DMS114 treated with DMSO at 0.1 percent for 48 hours (cell line): Measurements from ENCODE around the gene HCN3.
"Not testable (repeated sequence)": the region's sequence is repeated elsewhere in the genome, so short reads cannot be mapped to it uniquely, and the experiment has no call there.

Source experiments
- DNase-seq: peaks from one replicate; lab custom pipeline; 2025; ENCODE audit not compliant: unreplicated experiment; lab: John Stamatoyannopoulos, UW

Gene HCN3

DNA sequence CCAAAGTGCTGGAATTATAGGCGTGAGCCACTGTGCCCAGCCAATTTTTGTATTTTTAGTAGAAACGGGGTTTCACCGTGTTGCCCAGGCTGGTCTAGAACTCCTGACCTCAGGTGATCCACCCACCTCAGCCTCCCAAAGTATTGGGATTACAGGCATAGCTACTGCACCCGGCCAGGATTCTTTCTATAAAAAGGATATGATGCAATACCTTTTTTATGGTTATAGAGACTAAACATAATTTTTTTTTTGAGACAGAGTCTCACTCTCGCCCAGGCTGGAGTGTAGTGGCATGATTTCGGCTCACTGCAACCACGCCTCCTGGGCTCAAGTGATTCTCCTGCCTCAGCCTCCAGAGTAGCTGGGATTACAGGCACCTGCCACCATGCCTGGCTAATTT, 51.6 kb downstream of the HCN3 start:
- DNase-seq = not testable (repeated sequence)

GRCh38 chr1:155329980-155330598, 52.8 kb downstream of the HCN3 start:
- DNase-seq = no peak

DNA sequence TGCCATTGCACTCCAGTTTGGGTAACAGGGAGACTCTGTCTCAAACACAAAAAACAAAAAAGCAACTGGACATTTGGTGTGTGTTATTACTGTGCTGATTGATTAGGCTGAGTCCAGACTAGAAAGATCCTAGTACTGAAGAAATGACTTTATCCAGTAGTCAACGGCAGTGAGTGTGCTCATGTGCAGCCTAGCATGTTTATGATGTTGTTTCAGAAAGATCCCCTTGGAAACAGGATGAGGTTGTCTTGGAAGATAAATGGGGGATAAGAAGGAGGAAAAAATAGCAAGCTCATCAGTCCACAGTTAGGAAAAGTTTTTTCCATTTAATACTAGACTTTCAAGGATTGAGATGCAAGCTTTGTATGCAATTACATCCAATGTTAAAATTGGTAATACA, 57.7 kb downstream of the HCN3 start:
- no peak for DNase-seq
